22Rv1 (cell line): ENCODE data around the gene CHD9NB.

ENCODE experiments used
- ZFX ChIP-seq: fragments of 450-650 bp; IDR thresholded peaks from 2 replicates; pipeline ENCODE4 v1.6.1; 2017; ENCODE audit warnings: antibody characterized with exemption, borderline replicate concordance
- TF ChIP-seq, protein P1 (sequence below): fragments of 450-650 bp; IDR thresholded peaks from 2 replicates; pipeline ENCODE4 v1.5.1; 2017; ENCODE audit warnings: mild to moderate bottlenecking

DNA sequence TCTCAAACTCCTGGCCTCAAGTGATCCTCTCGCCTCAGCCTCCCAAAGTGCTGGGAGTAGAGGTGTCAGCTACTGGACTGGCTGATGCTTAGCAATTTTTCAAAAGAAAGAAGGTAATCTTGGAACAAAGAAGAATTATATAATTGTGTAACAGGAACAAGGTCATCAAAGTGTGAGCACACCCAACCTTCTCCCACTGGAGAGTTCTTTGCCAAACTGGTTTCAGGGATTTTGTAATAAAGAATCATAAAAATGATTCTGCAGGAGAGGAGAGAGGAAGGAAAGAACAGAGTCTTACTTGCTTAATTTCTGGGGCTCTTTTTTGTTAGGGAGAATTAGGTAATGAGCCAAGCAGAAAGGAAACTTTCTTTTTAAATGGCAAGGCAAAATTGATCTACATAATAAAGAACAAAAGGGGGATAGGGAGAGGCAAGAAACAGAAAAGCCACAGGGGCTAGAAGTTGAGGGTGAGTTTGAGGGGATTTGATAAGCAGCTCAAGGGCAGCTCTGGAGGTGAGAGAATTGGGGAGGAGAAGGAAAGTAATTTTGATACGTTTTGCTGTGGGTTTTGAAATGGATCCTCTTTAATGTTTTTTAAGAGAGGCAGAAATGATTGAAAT is 21.3 kb downstream of the CHD9NB start:
- TF ChIP-seq, protein P1, sequence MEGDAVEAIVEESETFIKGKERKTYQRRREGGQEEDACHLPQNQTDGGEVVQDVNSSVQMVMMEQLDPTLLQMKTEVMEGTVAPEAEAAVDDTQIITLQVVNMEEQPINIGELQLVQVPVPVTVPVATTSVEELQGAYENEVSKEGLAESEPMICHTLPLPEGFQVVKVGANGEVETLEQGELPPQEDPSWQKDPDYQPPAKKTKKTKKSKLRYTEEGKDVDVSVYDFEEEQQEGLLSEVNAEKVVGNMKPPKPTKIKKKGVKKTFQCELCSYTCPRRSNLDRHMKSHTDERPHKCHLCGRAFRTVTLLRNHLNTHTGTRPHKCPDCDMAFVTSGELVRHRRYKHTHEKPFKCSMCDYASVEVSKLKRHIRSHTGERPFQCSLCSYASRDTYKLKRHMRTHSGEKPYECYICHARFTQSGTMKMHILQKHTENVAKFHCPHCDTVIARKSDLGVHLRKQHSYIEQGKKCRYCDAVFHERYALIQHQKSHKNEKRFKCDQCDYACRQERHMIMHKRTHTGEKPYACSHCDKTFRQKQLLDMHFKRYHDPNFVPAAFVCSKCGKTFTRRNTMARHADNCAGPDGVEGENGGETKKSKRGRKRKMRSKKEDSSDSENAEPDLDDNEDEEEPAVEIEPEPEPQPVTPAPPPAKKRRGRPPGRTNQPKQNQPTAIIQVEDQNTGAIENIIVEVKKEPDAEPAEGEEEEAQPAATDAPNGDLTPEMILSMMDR: no peak
- TF ChIP-seq ZFX: no peak
